GM23338 (cell line): ENCODE data around the gene GRIN2A. TPM values are rescaled to one million over a fixed set of nuclear protein-coding genes. Genes with fewer than 3 reads are reported as not detected.

Source experiments
- ATAC-seq: fragments of 200-7000 bp; cut with Tn5 transposase; 3 replicates; pipeline ENCODE4 v1.9.1; 2020
- DNase-seq: peaks from one replicate; pipeline ENCODE4 v3.0.0-alpha.2; 2015; ENCODE audit warnings: low spot score
- H2AFZ ChIP-seq: fragments of 200-600 bp; sonication (generic); 2 replicates; pipeline ENCODE4 v1.8.0; 2016; ENCODE audit warnings: antibody characterized with exemption, mild to moderate bottlenecking, moderate library complexity
- H3F3A ChIP-seq: fragments of 200-600 bp; sonication (generic); replicated peaks from 2 replicates; pipeline ENCODE4 v1.8.0; 2017; ENCODE audit warnings: antibody characterized with exemption, mixed run types, low read depth
- H3K27ac ChIP-seq: fragments of 200-600 bp; sonication (generic); 2 replicates; pipeline ENCODE4 v1.6.1; 2016; ENCODE audit warnings: low read depth
- H3K27me3 ChIP-seq: fragments of 200-600 bp; sonication (generic); 2 replicates; pipeline ENCODE4 v1.8.0; 2016; ENCODE audit warnings: mild to moderate bottlenecking, mixed run types, moderate library complexity; ENCODE audit not compliant: insufficient read depth
- H3K36me3 ChIP-seq: fragments of 200-600 bp; sonication (generic); 2 replicates; pipeline ENCODE4 v1.8.0; 2016; ENCODE audit warnings: mild to moderate bottlenecking; ENCODE audit not compliant: insufficient read depth
- H3K4me1 ChIP-seq: fragments of 200-600 bp; sonication (generic); 2 replicates; pipeline ENCODE4 v1.8.0; 2016; ENCODE audit warnings: mild to moderate bottlenecking, moderate library complexity; ENCODE audit not compliant: insufficient read depth
- H3K4me2 ChIP-seq: fragments of 200-600 bp; sonication (generic); 2 replicates; pipeline ENCODE4 v1.7.1; 2017; ENCODE audit warnings: mixed run types
- H3K4me3 ChIP-seq: fragments of 200-600 bp; sonication (generic); 2 replicates; pipeline ENCODE4 v1.6.1; 2016; ENCODE audit warnings: mixed run types
- H3K79me2 ChIP-seq: fragments of 200-600 bp; sonication (generic); replicated peaks from 2 replicates; pipeline ENCODE4 v1.8.0; 2017; ENCODE audit warnings: mild to moderate bottlenecking; ENCODE audit not compliant: insufficient read depth
- H3K9me2 ChIP-seq: fragments of 200-600 bp; sonication (generic); 2 replicates; pipeline ENCODE4 v1.8.0; 2017; ENCODE audit not compliant: insufficient read depth
- H4K20me1 ChIP-seq: fragments of 200-600 bp; sonication (generic); replicated peaks from 2 replicates; pipeline ENCODE4 v1.8.0; 2017; ENCODE audit warnings: mild to moderate bottlenecking; ENCODE audit not compliant: insufficient read depth
- H3K27ac Mint-ChIP-seq: 2 replicates; pipeline ENCODE4 v1.8.0; 2020; ENCODE audit warnings: inconsistent platforms, mild to moderate bottlenecking, moderate library complexity, mixed read lengths
- H3K27me3 Mint-ChIP-seq: 3 replicates; pipeline ENCODE4 v1.8.0; 2022; ENCODE audit warnings: low read depth, mild to moderate bottlenecking, moderate library complexity, mixed read lengths, inconsistent platforms; ENCODE audit not compliant: insufficient read depth, poor library complexity
- H3K36me3 Mint-ChIP-seq: 3 replicates; pipeline ENCODE4 v1.8.0; 2021; ENCODE audit warnings: low read depth, mild to moderate bottlenecking, inconsistent platforms, moderate library complexity, mixed read lengths
- H3K4me1 Mint-ChIP-seq: 3 replicates; pipeline ENCODE4 v1.8.0; 2020; ENCODE audit warnings: mild to moderate bottlenecking, inconsistent platforms, mixed read lengths
- H3K4me3 Mint-ChIP-seq: 3 replicates; pipeline ENCODE4 v1.8.0; 2021; ENCODE audit warnings: moderate library complexity, mild to moderate bottlenecking, inconsistent platforms, mixed read lengths
- H3K9me3 Mint-ChIP-seq: 3 replicates; pipeline ENCODE4 v1.8.0; 2020; ENCODE audit warnings: moderate library complexity, mild to moderate bottlenecking, inconsistent platforms, mixed read lengths
- CREB1 ChIP-seq: fragments of 250-450 bp; sonication (Bioruptor Pico); IDR thresholded peaks from 2 replicates; pipeline ENCODE4 v1.5.0; 2020; ENCODE audit warnings: low read depth, mild to moderate bottlenecking, moderate library complexity
- EZH2 ChIP-seq: fragments of 200-600 bp; sonication (generic); IDR thresholded peaks from one replicate; pipeline ENCODE4 v1.8.0; 2017; ENCODE audit warnings: antibody characterized with exemption, mild to moderate bottlenecking, low read depth; ENCODE audit not compliant: unreplicated experiment
- EZH2phosphoT487 ChIP-seq: fragments of 200-600 bp; sonication (generic); IDR thresholded peaks from one replicate; pipeline ENCODE4 v1.8.1; 2018; ENCODE audit warnings: antibody characterized with exemption; ENCODE audit not compliant: unreplicated experiment
- JUNB ChIP-seq: IDR thresholded peaks from one replicate; pipeline ENCODE4 v1.6.1; 2016; ENCODE audit warnings: antibody characterized with exemption; ENCODE audit not compliant: unreplicated experiment
- NANOG ChIP-seq: IDR thresholded peaks from 2 replicates; pipeline ENCODE4 v1.6.1; 2016; ENCODE audit warnings: antibody characterized with exemption, borderline replicate concordance
- POLR2AphosphoS5 ChIP-seq: IDR thresholded peaks from 2 replicates; pipeline ENCODE4 v1.6.1; 2016; ENCODE audit warnings: antibody characterized with exemption, low read depth
- STAT1 ChIP-seq: IDR thresholded peaks from one replicate; pipeline ENCODE4 v1.6.1; 2016; ENCODE audit warnings: antibody characterized with exemption; ENCODE audit not compliant: unreplicated experiment
- ZNF114 ChIP-seq: fragments of 250-450 bp; sonication (Bioruptor Pico); IDR thresholded peaks from 2 replicates; pipeline ENCODE4 v1.5.0; 2020; ENCODE audit warnings: mild to moderate bottlenecking, moderate library complexity
- ZNF331 ChIP-seq: fragments of 250-450 bp; sonication (Bioruptor Pico); IDR thresholded peaks from 2 replicates; pipeline ENCODE4 v1.5.0; 2020; ENCODE audit warnings: low read depth, mild to moderate bottlenecking, moderate library complexity
- polyA plus RNA-seq: library from polyadenylated mRNA; unstranded; fragments of >200 nt; fragmentation: Nextera tagmentation; extraction: Ambion mirVana; gene quantifications from 2 replicates; pipeline ENCODE4 v1.2.1, GENCODE V29; 2016
- total RNA-seq: library from RNA; depleted of rRNA; stranded (reverse); fragments of >200 nt; shearing (Covaris generic); gene quantifications from 2 replicates; pipeline ENCODE4 v1.2.3, GENCODE V29; 2014
- TF ChIP-seq, protein P1 (sequence below): IDR thresholded peaks from one replicate; pipeline ENCODE4 v1.6.1; 2018; ENCODE audit warnings: antibody characterized with exemption; ENCODE audit not compliant: unreplicated experiment
- TF ChIP-seq, protein P2 (sequence below): IDR thresholded peaks from 2 replicates; pipeline ENCODE4 v1.6.1; 2016; ENCODE audit warnings: antibody characterized with exemption
- TF ChIP-seq, protein P3 (sequence below), 2 experiments: fragments of 200-600 bp in 1 of 2; sonication (generic) in 1 of 2; conservative IDR thresholded peaks; 2 replicates each; pipeline versions ENCODE4 v1.5.1 to v1.6.1; 2016 to 2017; ENCODE audit warnings: antibody characterized with exemption in 2 of 2, low read depth in 2 of 2, mild to moderate bottlenecking in 2 of 2, moderate library complexity in 1 of 2

Gene GRIN2A
- total and polyA plus RNA-seq, 2 experiments from 2014 or later, result 0.89 to 5.1 TPM

GRCh38 chr16:9932919-9933653 lies 249.1 kb downstream of the GRIN2A start:
- H3K79me2 ChIP-seq, result no peaks in the 10 kb centered on the region
- no peak overlapping the region for H2AFZ ChIP-seq
- no peaks in the 10 kb centered on the region for H3K36me3 ChIP-seq
- no peak overlapping the region for H3K4me2 ChIP-seq
- peaks cover 8% of the 10 kb centered on the region; the same call in 1 of the 2 replicates for H3K9me2 ChIP-seq
- Mint-ChIP-seq H3K36me3 (no peaks in the 10 kb centered on the region), H3K4me3 (no peak overlapping the region), H3K27me3 (peaks cover 4% of the 10 kb centered on the region), H3K27ac (no peak overlapping the region), H3K4me1 (no peaks in the 10 kb centered on the region), H3K9me3 (no peaks in the 10 kb centered on the region)
- H3F3A ChIP-seq, result no peaks in the 10 kb centered on the region
- TF ChIP-seq JUNB (no peak), EZH2phosphoT487 (no peak), STAT1 (no peak), ZNF331 (CRISPR knock-in tag) (no peak), EZH2 (no peak), NANOG (no peak), CREB1 (CRISPR knock-in tag) (no peak), ZNF114 (no peak)
- TF ChIP-seq, protein P1, sequence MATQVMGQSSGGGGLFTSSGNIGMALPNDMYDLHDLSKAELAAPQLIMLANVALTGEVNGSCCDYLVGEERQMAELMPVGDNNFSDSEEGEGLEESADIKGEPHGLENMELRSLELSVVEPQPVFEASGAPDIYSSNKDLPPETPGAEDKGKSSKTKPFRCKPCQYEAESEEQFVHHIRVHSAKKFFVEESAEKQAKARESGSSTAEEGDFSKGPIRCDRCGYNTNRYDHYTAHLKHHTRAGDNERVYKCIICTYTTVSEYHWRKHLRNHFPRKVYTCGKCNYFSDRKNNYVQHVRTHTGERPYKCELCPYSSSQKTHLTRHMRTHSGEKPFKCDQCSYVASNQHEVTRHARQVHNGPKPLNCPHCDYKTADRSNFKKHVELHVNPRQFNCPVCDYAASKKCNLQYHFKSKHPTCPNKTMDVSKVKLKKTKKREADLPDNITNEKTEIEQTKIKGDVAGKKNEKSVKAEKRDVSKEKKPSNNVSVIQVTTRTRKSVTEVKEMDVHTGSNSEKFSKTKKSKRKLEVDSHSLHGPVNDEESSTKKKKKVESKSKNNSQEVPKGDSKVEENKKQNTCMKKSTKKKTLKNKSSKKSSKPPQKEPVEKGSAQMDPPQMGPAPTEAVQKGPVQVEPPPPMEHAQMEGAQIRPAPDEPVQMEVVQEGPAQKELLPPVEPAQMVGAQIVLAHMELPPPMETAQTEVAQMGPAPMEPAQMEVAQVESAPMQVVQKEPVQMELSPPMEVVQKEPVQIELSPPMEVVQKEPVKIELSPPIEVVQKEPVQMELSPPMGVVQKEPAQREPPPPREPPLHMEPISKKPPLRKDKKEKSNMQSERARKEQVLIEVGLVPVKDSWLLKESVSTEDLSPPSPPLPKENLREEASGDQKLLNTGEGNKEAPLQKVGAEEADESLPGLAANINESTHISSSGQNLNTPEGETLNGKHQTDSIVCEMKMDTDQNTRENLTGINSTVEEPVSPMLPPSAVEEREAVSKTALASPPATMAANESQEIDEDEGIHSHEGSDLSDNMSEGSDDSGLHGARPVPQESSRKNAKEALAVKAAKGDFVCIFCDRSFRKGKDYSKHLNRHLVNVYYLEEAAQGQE, result no peak
- H3K27me3 ChIP-seq, result no peaks in the 10 kb centered on the region
- no peak overlapping the region for H3K27ac ChIP-seq
- no peaks in the 10 kb centered on the region for H3K4me1 ChIP-seq
- no peaks in the 10 kb centered on the region for H4K20me1 ChIP-seq
- DNase-seq (no peak), ATAC-seq (no peak)
- no peak overlapping the region for H3K4me3 ChIP-seq

DNA sequence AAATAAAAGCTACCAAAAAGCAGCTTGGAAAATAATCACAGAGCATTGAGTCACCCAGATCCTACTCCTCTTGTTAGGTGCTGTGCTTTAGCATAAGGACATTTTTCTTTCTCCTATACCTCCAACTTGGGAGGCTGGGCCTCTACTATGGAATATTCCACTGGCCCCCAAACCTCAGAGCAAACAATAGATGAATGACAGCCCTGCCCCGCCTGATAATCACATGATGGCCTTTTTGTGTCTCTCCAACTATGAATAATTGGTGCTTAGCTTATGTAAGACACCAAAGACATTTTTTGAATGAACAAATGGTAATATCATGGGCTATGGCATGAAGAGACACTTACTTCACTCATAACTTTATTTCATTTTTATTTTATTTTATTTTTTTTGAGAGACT lies 250.2 kb downstream of the GRIN2A start:
- no peaks in the 10 kb centered on the region for H3K9me3 Mint-ChIP-seq
- peaks cover 4% of the 10 kb centered on the region for H3K27me3 Mint-ChIP-seq
- no peak for ATAC-seq
- no peak overlapping the region for H3K4me3 ChIP-seq
- H3K79me2 ChIP-seq, result no peaks in the 10 kb centered on the region
- no peak overlapping the region for H2AFZ ChIP-seq
- H4K20me1 ChIP-seq, result no peaks in the 10 kb centered on the region
- H3K4me1 Mint-ChIP-seq, result no peaks in the 10 kb centered on the region
- H3K9me2 ChIP-seq, result peaks cover 10% of the 10 kb centered on the region; the same call in 1 of the 2 replicates
- no peaks in the 10 kb centered on the region for H3K36me3 Mint-ChIP-seq
- H3K4me3 Mint-ChIP-seq, result no peak overlapping the region
- no peak overlapping the region for H3K27ac Mint-ChIP-seq
- DNase-seq, result no peak
- H3K4me1 ChIP-seq, result no peaks in the 10 kb centered on the region
- no peaks in the 10 kb centered on the region for H3K27me3 ChIP-seq
- H3K27ac ChIP-seq, result no peak overlapping the region
- H3F3A ChIP-seq, result no peaks in the 10 kb centered on the region
- H3K4me2 ChIP-seq, result no peak overlapping the region
- H3K36me3 ChIP-seq, result no peaks in the 10 kb centered on the region
- TF ChIP-seq, protein P2, sequence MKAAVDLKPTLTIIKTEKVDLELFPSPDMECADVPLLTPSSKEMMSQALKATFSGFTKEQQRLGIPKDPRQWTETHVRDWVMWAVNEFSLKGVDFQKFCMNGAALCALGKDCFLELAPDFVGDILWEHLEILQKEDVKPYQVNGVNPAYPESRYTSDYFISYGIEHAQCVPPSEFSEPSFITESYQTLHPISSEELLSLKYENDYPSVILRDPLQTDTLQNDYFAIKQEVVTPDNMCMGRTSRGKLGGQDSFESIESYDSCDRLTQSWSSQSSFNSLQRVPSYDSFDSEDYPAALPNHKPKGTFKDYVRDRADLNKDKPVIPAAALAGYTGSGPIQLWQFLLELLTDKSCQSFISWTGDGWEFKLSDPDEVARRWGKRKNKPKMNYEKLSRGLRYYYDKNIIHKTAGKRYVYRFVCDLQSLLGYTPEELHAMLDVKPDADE, result no peak
- no peak for TF ChIP-seq NANOG
- no peak for TF ChIP-seq STAT1
- no peak for TF ChIP-seq ZNF114
- TF ChIP-seq POLR2AphosphoS5, result no peak
- no peak for TF ChIP-seq EZH2phosphoT487
- no peak for TF ChIP-seq ZNF331 (CRISPR knock-in tag)
- no peak for TF ChIP-seq EZH2
- no peak for TF ChIP-seq CREB1 (CRISPR knock-in tag)
- TF ChIP-seq, protein P3, sequence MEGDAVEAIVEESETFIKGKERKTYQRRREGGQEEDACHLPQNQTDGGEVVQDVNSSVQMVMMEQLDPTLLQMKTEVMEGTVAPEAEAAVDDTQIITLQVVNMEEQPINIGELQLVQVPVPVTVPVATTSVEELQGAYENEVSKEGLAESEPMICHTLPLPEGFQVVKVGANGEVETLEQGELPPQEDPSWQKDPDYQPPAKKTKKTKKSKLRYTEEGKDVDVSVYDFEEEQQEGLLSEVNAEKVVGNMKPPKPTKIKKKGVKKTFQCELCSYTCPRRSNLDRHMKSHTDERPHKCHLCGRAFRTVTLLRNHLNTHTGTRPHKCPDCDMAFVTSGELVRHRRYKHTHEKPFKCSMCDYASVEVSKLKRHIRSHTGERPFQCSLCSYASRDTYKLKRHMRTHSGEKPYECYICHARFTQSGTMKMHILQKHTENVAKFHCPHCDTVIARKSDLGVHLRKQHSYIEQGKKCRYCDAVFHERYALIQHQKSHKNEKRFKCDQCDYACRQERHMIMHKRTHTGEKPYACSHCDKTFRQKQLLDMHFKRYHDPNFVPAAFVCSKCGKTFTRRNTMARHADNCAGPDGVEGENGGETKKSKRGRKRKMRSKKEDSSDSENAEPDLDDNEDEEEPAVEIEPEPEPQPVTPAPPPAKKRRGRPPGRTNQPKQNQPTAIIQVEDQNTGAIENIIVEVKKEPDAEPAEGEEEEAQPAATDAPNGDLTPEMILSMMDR (conservative IDR thresholded peaks at IDR 0.05; ENCODE audit: low read depth in 2 of 2), result no peak
